Peyer's patch (tissue), 4 donors: ENCODE data around the gene NHLH2. TPM values are rescaled to one million over a fixed set of nuclear protein-coding genes. Genes with fewer than 3 reads are reported as not detected.

Experiments
- DNase-seq, 3 donors: peaks; one replicate each; pipeline ENCODE4 v3.0.0-alpha.2; 2017 to 2019
- H3K27ac ChIP-seq, 4 donors: fragments of 200-600 bp; sonication (generic); one replicate each; pipeline ENCODE4 v1.5.1; 2016 to 2019
- H3K27me3 ChIP-seq, 2 donors: fragments of 200-600 bp; sonication (generic); one replicate each; pipeline ENCODE4 v1.5.1; 2019
- H3K36me3 ChIP-seq, 3 donors: fragments of 200-600 bp; sonication (generic); one replicate each; pipeline ENCODE4 v1.5.1; 2016 to 2019
- H3K4me1 ChIP-seq, 4 donors: fragments of 200-600 bp; sonication (generic); one replicate each; pipeline ENCODE4 v1.5.1; 2016 to 2019
- H3K4me3 ChIP-seq, 4 donors: fragments of 200-600 bp; sonication (generic); 1 replicate in 3 of 4; 2 replicates in 1 of 4; pipeline ENCODE4 v1.5.1; 2016 to 2019; ENCODE audit warnings: mild to moderate bottlenecking in 1 of 4
- H3K9me3 ChIP-seq, 4 donors: fragments of 200-600 bp; sonication (generic); one replicate each; pipeline ENCODE4 v1.5.1; 2016 to 2019; ENCODE audit warnings: mild to moderate bottlenecking in 1 of 4
- CTCF ChIP-seq, 6 experiments: fragments of 450-650 bp in 4 of 6; fragments of 200-600 bp in 2 of 6; sonication (generic) in 1 of 6; IDR thresholded peaks; one replicate each; pipeline ENCODE4 v1.5.1; 2017 to 2019; ENCODE audit warnings: antibody characterized with exemption in 6 of 6, mild to moderate bottlenecking in 3 of 6, moderate library complexity in 1 of 6
- POLR2A ChIP-seq, 2 donors: fragments of 450-650 bp; IDR thresholded peaks; one replicate each; pipeline ENCODE4 v1.5.1; 2017; ENCODE audit warnings: antibody characterized with exemption in 2 of 2, mild to moderate bottlenecking in 2 of 2, moderate library complexity in 2 of 2
- total RNA-seq, 4 donors: library from RNA; depleted of rRNA; stranded (reverse); fragments of >200 nt; gene quantifications; one replicate each; pipeline ENCODE4 v1.1.0, GENCODE V29; 2016

The NHLH2 gene
- total RNA-seq, 4 donors from 2014 or later, result not detected

GRCh38 chr1:115879977-115880376 lies 39.1 kb upstream of the NHLH2 start:
- H3K36me3 ChIP-seq, result no peaks in the 10 kb centered on the region
- no peak for TF ChIP-seq POLR2A (IDR thresholded peaks at IDR 0.05)
- no peak for TF ChIP-seq CTCF (IDR thresholded peaks at IDR 0.05)
- no peak overlapping the region for H3K27ac ChIP-seq
- no peak for DNase-seq
- H3K4me1 ChIP-seq, result no peaks in the 10 kb centered on the region
- no peaks in the 10 kb centered on the region for H3K27me3 ChIP-seq
- H3K9me3 ChIP-seq, result no peaks in the 10 kb centered on the region
- no peak overlapping the region for H3K4me3 ChIP-seq

GRCh38 chr1:115877511-115877910 lies 36.6 kb upstream of the NHLH2 start:
- no peak for DNase-seq
- Histone ChIP-seq H3K36me3 (no peaks in the 10 kb centered on the region), H3K27ac (no peak overlapping the region), H3K9me3 (no peaks in the 10 kb centered on the region), H3K4me1 (no peaks in the 10 kb centered on the region), H3K4me3 (no peak overlapping the region), H3K27me3 (no peaks in the 10 kb centered on the region)
- TF ChIP-seq POLR2A (IDR thresholded peaks at IDR 0.05) (no peak), CTCF (IDR thresholded peaks at IDR 0.05) (no peak)

GRCh38 chr1:115874904-115875303 lies 34.0 kb upstream of the NHLH2 start:
- H3K4me3 ChIP-seq, result no peak overlapping the region
- DNase-seq, result no peak
- H3K27ac ChIP-seq, result no peak overlapping the region
- H3K36me3 ChIP-seq, result no peaks in the 10 kb centered on the region
- no peaks in the 10 kb centered on the region for H3K9me3 ChIP-seq
- TF ChIP-seq POLR2A (IDR thresholded peaks at IDR 0.05) (no peak), CTCF (IDR thresholded peaks at IDR 0.05) (no peak)
- H3K27me3 ChIP-seq, result no peaks in the 10 kb centered on the region
- H3K4me1 ChIP-seq, result no peaks in the 10 kb centered on the region

- no peak for DNase-seq
- no peaks in the 10 kb centered on the region for H3K4me1 ChIP-seq
- H3K4me3 ChIP-seq, result no peak overlapping the region
- TF ChIP-seq POLR2A (IDR thresholded peaks at IDR 0.05) (no peak), CTCF (IDR thresholded peaks at IDR 0.05) (no peak)
- H3K27ac ChIP-seq, result no peak overlapping the region
- no peaks in the 10 kb centered on the region for H3K36me3 ChIP-seq
- no peaks in the 10 kb centered on the region for H3K9me3 ChIP-seq
- no peaks in the 10 kb centered on the region for H3K27me3 ChIP-seq
Observed at GRCh38 chr1:115874497-115874896, 33.6 kb upstream of the NHLH2 start.

GRCh38 chr1:115873184-115873583 lies 32.3 kb upstream of the NHLH2 start:
- Histone ChIP-seq H3K9me3 (no peaks in the 10 kb centered on the region), H3K36me3 (no peaks in the 10 kb centered on the region), H3K4me3 (no peak overlapping the region), H3K27me3 (no peaks in the 10 kb centered on the region), H3K27ac (no peak overlapping the region), H3K4me1 (no peaks in the 10 kb centered on the region)
- no peak for DNase-seq
- TF ChIP-seq CTCF (IDR thresholded peaks at IDR 0.05) (no peak), POLR2A (IDR thresholded peaks at IDR 0.05) (no peak)

- Histone ChIP-seq H3K4me3 (no peak overlapping the region), H3K36me3 (no peaks in the 10 kb centered on the region), H3K27me3 (no peaks in the 10 kb centered on the region), H3K27ac (no peak overlapping the region), H3K4me1 (no peaks in the 10 kb centered on the region), H3K9me3 (no peaks in the 10 kb centered on the region)
- no peak for TF ChIP-seq POLR2A (IDR thresholded peaks at IDR 0.05)
- TF ChIP-seq CTCF (IDR thresholded peaks at IDR 0.05), result no peak
- no peak for DNase-seq
Observed at GRCh38 chr1:115869064-115869463, 28.1 kb upstream of the NHLH2 start.
